HG03439 (cell line): Measurements from ENCODE around the gene CAST.
A peak's percentile ranks its signal among the peaks of the same experiment; 100 is the strongest.

Experiments
- ATAC-seq: cut with Tn5 transposase; IDR thresholded peaks from one replicate; pipeline ENCODE4 v1.9.1; 2021; ENCODE audit warnings: mild to moderate bottlenecking, moderate library complexity; ENCODE audit not compliant: unreplicated experiment

Gene CAST

DNA sequence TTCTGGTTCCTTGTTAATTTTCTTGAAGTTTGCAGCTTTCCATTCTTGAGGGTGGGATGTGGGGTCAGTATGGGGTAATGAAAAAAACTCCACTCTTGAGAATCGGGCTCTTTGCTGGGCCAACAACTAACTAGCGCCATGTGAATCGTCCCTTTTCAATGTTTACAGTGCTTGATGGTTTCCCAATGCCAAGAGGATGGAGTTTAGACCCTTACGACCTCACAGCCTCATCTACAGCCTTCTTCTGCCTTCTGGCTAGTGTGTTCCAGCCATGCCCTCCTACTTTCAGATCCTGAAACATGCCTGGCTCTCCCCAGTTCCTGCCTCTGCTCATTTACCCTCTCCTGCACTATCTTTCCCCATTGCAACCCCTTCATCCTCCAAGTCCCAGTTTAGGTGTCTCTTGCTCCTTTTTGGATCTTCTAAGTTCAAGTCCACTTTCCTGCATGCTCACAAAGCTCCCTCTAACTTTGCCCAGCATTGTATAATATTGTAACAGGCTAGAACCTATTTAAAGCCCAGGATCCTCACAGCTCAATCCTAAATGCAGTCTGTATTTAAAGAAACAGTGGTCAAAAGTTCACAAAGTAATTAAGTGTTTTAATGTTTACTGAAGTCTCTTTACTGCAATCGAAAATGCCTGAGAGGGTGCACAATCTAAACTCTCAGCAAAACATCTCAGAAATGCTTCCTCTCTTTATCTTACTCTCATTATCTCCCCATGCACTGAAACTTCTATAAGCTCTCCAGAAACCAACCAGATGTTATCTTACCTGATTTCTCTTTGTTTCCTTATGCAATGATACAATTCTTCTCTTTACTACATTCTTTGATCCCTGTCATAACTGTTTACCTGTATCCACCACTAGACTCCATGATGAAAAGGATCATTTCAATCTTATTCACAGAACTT, 20.6 kb upstream of the CAST start:
- no peak for ATAC-seq

GRCh38 chr5:96642281-96642640, 19.9 kb upstream of the CAST start:
- ATAC-seq: no peak

DNA sequence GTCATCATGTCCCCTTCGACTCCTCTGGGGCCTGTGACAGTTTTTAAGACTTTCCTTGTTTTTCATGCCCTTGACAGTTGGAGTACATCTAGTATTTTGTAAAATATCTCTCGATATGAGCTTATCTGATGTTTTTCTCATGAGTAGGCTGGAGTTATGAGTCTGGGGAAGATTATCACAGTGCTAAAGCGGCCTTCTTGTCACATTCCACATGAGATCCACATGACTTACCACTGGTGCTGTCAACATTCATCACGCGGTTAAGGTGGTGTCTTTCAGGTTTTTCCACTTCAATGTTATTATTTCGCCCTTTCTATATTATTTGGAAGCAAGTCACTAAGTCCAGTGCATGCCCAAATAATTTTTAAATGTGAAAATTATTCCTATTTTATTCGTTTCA, 17.1 kb upstream of the CAST start:
- ATAC-seq: no peak

DNA sequence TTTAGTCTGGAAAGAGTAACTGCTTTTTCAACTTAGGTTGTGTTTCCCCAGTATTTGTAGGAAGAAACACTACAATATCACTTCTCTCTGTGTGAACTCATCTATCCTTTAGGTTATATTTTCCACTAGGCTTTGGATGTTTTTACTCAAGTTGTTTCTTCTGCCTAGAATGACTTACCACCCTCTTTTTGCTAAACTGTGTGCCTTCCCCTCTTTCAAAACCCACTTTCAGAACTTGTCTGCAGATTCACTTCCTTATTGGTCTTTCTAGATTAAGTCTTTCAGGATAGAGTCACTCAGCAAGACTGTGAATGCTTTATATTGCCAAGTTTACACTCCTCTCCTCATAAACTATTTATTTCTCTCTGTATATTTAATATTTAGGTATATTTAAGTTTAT, 14.2 kb upstream of the CAST start:
- ATAC-seq: no peak

- no peak for ATAC-seq
Observed at GRCh38 chr5:96648593-96648992, 13.6 kb upstream of the CAST start.

GRCh38 chr5:96649251-96649662, 12.9 kb upstream of the CAST start:
- no peak for ATAC-seq

- ATAC-seq: no peak
Observed at GRCh38 chr5:96649681-96650540, 12.3 kb upstream of the CAST start.

- ATAC-seq: no peak
Observed at GRCh38 chr5:96651047-96651446, 11.1 kb upstream of the CAST start.

- no peak for ATAC-seq
Observed at GRCh38 chr5:96651948-96652753, 10.0 kb upstream of the CAST start.

- ATAC-seq: no peak
Observed at GRCh38 chr5:96652769-96653454, 9.3 kb upstream of the CAST start.

- no peak for ATAC-seq
Observed at GRCh38 chr5:96654209-96654608, 8.0 kb upstream of the CAST start.

DNA sequence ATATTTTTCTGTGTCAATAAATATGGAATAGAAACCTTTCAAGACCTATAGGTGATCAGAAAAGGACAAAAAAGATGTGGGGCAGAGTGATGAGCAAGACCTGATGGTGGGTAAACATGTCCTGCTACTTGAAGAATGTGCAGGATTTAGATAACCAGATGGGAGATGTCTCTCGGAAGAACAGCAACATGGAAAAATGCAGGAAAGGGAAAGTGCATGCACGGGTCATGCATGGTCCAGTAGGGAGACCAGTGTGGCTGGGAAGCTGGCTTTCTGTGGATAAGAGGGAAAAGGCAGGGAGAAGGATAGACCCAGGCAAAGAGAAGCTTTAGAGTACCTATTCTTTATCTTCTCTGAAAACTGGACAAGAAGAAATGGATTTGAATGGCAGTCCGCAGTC, 7.1 kb upstream of the CAST start:
- no peak for ATAC-seq

DNA sequence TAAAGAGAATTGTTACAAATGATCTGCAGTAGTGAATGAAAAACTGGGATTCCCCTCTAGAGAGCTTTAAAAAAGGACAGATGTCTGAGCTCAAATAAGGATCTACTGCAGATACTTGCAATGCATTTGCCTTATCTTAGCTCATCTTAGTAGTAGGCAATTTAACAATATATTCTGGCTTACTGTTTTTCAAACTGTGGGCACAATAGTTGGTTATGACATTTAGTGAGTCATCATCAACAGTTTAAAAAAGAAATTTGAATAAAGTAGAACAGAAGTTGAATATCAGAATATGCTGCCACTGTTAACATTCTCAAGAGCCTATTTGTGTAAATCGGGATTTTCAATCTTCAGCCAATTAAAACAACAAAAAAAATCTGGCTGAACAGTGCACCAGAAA, 6.7 kb upstream of the CAST start:
- ATAC-seq: no peak

- peak; percentile 56 for ATAC-seq
Observed at GRCh38 chr5:96657068-96657467, 5.1 kb upstream of the CAST start.

DNA sequence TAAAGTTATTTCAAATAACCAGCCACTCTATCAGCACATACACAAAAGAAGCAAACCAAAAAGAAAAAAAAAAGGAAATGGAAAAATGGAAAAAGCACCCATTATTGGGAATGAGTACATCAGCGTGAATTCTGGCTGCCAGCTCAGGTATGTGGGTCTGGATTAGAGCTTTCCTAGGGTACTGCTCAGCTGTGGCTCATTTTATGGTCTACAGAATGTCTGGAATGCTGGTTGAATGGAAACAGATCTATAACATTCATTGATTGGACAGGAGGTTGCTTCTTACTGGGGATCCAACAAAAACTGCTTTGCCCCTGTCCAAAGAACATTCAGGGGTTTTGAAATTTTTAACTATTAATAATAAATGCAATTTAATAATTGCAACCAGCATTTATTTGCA, 3.9 kb upstream of the CAST start:
- no peak for ATAC-seq

DNA sequence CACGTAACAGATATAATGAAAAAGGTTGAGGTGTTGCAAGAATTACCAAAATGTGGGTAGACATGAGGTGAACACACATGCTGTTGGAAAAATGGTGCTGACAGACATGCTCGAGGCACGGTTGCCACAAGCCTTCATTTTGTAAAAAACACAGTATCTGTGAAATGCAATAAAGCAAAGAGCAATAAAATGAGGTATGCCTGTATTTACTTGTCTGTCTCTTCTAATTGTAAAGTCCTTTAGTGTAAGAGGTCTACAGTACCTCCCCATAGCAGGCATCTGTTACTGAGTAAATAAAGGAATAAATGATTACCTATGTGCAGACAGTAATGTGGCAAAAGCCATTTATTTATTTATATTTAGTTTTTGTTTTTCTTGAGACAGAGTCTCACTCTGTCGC, 3.0 kb upstream of the CAST start:
- ATAC-seq: no peak

GRCh38 chr5:96660971-96661854, 963 bp upstream of the CAST start:
- ATAC-seq: no peak

GRCh38 chr5:96662725-96663518, 746 bp downstream of the CAST start:
- peak; percentile 83 for ATAC-seq

- ATAC-seq: no peak
Observed at GRCh38 chr5:96663608-96664007, 1.4 kb downstream of the CAST start.
